Aorta (tissue), 5 donors: Measurements from ENCODE around the gene CUX1. TPM values are rescaled to one million over a fixed set of nuclear protein-coding genes. Genes with fewer than 3 reads are reported as not detected.

Experiments
- ATAC-seq: fragments of 200-7000 bp; cut with Tn5 transposase; one replicate; pipeline ENCODE4 v1.9.1; 2022; ENCODE audit warnings: moderate library complexity; ENCODE audit not compliant: low FRiP score
- DNase-seq, 2 donors: peaks; one replicate each; pipeline ENCODE4 v3.0.0-alpha.2; 2020
- H3K27ac ChIP-seq, 2 donors: one replicate each; pipeline ENCODE4 v1.5.1; 2013; ENCODE audit warnings: low read length in 2 of 2, mild to moderate bottlenecking in 2 of 2, moderate library complexity in 2 of 2, control low read depth in 1 of 2, inconsistent platforms in 1 of 2, low read depth in 1 of 2
- H3K27me3 ChIP-seq, 2 donors: one replicate each; pipeline ENCODE4 v1.6.1; 2013; ENCODE audit warnings: control low read depth in 1 of 2, low read length in 1 of 2, mild to moderate bottlenecking in 1 of 2, moderate library complexity in 1 of 2; ENCODE audit not compliant: insufficient read depth in 2 of 2, control insufficient read depth in 1 of 2
- H3K36me3 ChIP-seq, 2 donors: one replicate each; pipeline ENCODE4 v1.6.1; 2013; ENCODE audit warnings: control low read depth in 1 of 2, low read length in 1 of 2, mild to moderate bottlenecking in 1 of 2; ENCODE audit not compliant: insufficient read depth in 2 of 2, control insufficient read depth in 1 of 2
- H3K4me1 ChIP-seq, 2 donors: one replicate each; pipeline ENCODE4 v1.6.1; 2013; ENCODE audit warnings: low read length in 2 of 2, control low read depth in 1 of 2, mild to moderate bottlenecking in 1 of 2, moderate library complexity in 1 of 2; ENCODE audit not compliant: insufficient read depth in 2 of 2, control insufficient read depth in 1 of 2
- H3K4me3 ChIP-seq, 2 donors: one replicate each; pipeline ENCODE4 v1.5.1; 2013; ENCODE audit warnings: low read length in 2 of 2, control low read depth in 1 of 2, mild to moderate bottlenecking in 1 of 2
- H3K9me3 ChIP-seq: one replicate; pipeline ENCODE4 v1.6.1; 2013; ENCODE audit warnings: mild to moderate bottlenecking, low read length; ENCODE audit not compliant: control insufficient read depth
- WGBS, 2 donors: extraction: QIAGEN DNeasy Blood & Tissue Kit; methylation state at CpG; one replicate each; pipeline ENCODE4 v1.1.7; 2013; 5-methylcytosine and 5-hydroxymethylcytosine counted together
- intact Hi-C, 2 donors: fragments of 100-400 bp; cut with DNase I; formaldehyde crosslinking; loops; one replicate each; pipeline versions ENCODE4 v1.14.2 to v1.15.0; 2022
- polyA plus RNA-seq, 2 donors: library from polyadenylated mRNA; stranded (reverse); fragments of 200-250 nt; gene quantifications; one replicate each; pipeline ENCODE4 v1.2.3, GENCODE V29; 2013
- total RNA-seq, 2 donors: library from RNA; stranded (reverse); fragmentation: NEBNext Ultra II Directional; extraction: Animal tissue kit (Norgen Biotek cat#: 25700); gene quantifications; one replicate each; pipeline ENCODE4 v1.2.1, GENCODE V29; 2021
- donor health status: healthy with polysubstance abuse.
- donor health status: Bipolar disorder and iron deficiency.
- donor health status: DM: no; HTN: no; CAD: no.
- donor health status: DM: no; HTN: no; CAD: no.
- donor health status: DM: yes; HTN: yes; CAD: no.

Gene CUX1
- total and polyA plus RNA-seq, 4 donors, result 51.6 to 159 (median 94.1) TPM

DNA sequence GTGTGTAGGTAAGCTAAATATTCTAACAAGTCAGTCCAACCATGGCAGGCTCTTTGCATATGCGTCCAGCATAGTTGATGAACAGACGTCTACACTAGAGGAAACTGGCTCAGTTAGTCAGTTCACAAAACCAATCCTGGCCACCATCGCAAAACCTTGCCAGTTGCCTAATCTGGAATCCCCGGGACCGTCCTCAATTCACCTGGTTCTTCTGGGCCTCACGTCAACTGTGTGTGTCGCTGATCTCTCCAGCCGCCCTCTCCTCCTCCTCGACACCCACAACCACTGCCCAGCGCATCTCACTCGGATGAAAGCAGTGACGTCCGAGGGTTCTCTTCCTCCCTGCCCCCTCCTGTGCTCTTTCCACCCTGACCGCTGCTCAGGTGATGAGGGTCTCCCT, 251.4 kb downstream of the CUX1 start:
- ATAC-seq (no peak), DNase-seq (peak in 1 of 2 donors; percentile 54)
- Histone ChIP-seq H3K27ac (no peak overlapping the region), H3K4me3 (no peak overlapping the region), H3K27me3 (no peaks in the 10 kb centered on the region), H3K36me3 (peaks cover 1 to 3% of the 10 kb centered on the region in 2 donors), H3K9me3 (peaks cover 2% of the 10 kb centered on the region), H3K4me1 (peaks cover 0 to under 1% of the 10 kb centered on the region in 2 donors)
- WGBS, 2 donors, result 84 to 89% methylated on average over 14 of the region's 14 CpGs
- intact Hi-C loops, result no loop called here

DNA sequence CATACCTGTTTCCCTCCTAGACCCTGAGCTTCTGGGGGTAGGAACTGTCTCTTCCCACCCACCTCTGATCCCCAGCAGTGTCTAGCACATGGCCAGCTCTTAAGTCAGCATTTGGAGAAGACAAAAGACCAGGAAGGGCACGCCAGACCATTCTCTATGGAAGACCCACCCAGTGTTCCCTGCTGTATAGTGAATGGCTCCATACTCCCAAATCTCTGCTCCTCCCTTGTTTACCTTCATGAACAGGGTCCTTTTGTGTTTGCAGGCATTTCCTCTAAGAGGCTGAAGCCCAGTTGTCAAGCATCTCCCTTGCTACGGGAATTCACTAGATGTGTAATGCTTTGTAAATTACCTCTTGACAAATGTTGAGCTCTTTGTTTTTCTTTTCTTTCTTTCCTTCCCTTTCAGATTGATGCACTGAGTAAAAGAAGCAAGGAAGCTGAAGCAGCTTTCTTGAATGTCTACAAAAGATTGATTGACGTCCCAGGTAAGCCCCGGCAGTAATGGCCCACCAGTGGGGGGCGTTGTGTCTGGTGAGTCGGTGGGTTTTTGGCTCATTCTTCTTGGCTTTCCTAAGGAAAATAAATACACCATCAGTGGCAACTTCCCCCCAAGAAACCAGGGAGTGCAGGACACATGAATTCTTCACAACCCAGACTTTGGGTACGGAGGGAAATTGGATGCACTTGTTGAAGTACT, 252.7 kb downstream of the CUX1 start:
- Histone ChIP-seq H3K27me3 (no peaks in the 10 kb centered on the region), H3K4me3 (no peak overlapping the region), H3K4me1 (peaks cover 0 to 2% of the 10 kb centered on the region in 2 donors), H3K36me3 (peaks cover 1 to 3% of the 10 kb centered on the region in 2 donors), H3K27ac (no peak overlapping the region), H3K9me3 (peaks cover 2% of the 10 kb centered on the region)
- intact Hi-C loops, result no loop called here
- 83 to 86% methylated on average over 7 of the region's 7 CpGs for WGBS, 2 donors
- ATAC-seq, result no peak
- no peak for DNase-seq

DNA sequence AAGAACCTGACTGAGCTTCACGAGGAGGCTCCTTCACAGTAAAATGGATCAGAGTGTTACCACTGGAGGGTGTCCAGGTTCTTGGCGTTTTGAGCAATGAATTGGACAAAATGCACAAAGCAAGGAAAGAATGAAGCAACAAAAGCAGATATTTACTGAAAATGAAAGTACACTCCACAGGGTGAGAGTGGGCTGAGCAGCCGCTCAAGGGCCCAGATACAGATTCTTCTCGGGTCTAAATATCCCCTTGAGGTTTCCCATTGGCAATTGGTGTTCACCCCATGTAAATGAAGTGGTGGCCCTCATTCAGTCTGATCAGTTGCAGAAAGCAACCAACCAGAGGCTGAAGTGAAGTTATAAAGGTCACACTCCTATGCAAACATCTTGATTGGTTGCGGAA, 254.6 kb downstream of the CUX1 start:
- intact Hi-C loops, result no loop called here
- ATAC-seq, result no peak
- 94% methylated on average over 5 of the region's 5 CpGs for WGBS, 2 donors
- H3K4me3 ChIP-seq, result no peak overlapping the region
- H3K27me3 ChIP-seq, result no peaks in the 10 kb centered on the region
- DNase-seq, result peak in 1 of 2 donors; percentile 6
- H3K27ac ChIP-seq, result no peak overlapping the region
- H3K4me1 ChIP-seq, result peaks cover 0 to 2% of the 10 kb centered on the region in 2 donors
- peaks cover 1 to 3% of the 10 kb centered on the region in 2 donors for H3K36me3 ChIP-seq
- H3K9me3 ChIP-seq, result peaks cover 2% of the 10 kb centered on the region

DNA sequence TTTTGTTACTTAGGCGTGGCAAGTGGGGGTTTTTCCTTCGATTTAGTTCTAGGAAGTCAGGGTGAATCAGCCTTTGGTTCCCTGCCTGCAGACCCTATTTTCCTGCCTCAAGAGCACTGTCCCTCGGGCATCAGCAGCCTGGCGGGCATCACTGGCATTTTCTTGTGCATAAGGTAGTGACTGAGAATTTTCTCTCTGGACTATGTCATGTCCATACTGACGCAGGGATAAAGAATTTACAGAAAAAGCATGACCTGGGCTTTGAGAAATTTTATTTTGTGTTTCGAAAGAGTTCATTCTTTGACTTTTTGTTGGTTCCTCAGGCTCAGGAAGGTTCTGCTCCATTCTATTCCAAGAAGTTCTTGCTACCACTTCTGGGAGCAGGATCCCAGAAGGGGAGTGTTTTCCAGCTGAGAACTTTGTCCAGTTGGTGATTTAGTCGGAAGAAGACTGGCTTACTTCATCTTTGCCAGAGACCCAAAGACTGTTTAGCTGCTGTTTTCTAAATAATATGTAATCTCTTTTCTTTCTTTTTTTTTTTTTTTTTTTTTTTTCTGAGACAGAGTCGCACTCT, 255.3 kb downstream of the CUX1 start:
- Histone ChIP-seq H3K9me3 (peaks cover 2% of the 10 kb centered on the region), H3K36me3 (peaks cover 1 to 3% of the 10 kb centered on the region in 2 donors), H3K4me1 (peaks cover 0 to 2% of the 10 kb centered on the region in 2 donors), H3K4me3 (no peak overlapping the region), H3K27ac (no peak overlapping the region), H3K27me3 (no peaks in the 10 kb centered on the region)
- 72 to 74% methylated on average over 8 of the region's 8 CpGs for WGBS, 2 donors
- DNase-seq (peak in 1 of 2 donors; percentile 17), ATAC-seq (no peak)
- intact Hi-C loops, result no loop called here

DNA sequence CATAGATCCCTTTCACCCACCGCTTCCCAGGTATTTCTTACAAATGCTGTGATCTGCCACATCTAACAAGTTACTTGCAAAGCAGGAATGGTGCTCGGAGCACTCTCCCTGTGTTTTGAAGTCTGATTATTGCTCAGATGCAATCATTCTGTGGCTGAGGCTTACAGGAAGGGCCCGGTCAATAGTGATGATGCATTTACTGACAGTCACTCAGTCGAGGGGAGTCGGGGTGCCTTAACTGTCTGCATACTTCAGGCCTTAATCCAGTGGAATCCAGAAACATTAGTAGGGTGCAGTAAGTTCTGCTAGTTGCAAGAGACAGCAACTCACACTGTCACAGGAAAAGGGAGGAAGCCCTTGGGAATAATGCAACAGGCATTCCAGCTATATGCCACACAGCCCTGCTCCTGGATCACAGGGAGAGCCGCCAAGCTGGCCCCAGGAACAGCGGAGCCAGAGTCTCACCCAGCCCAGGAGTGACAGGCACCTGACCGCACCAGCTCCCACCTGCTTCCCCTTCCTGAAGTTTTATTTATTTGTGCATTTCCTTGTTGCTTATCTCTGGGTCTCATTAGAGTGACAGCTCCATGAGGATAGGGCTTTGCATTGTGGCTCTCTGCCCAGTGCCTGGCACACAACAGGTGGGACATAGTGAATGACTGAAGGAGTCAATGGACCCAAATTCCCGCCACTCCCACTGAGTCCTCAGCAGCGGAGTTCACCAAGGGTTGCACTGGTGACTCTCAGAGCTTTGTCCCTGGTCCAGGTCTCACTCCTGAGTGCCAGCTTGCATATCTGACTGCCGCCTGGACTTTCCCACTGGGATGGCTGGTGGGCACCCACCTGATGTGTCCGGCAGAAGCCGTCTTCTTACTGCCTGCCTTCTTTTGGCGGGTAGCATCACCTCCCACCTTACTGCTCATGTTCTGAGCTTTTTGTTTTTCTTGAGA, 256.8 kb downstream of the CUX1 start:
- Histone ChIP-seq H3K9me3 (peaks cover 2% of the 10 kb centered on the region), H3K4me3 (no peak overlapping the region), H3K36me3 (peaks cover 1 to 3% of the 10 kb centered on the region in 2 donors), H3K27me3 (no peaks in the 10 kb centered on the region), H3K27ac (no peak overlapping the region), H3K4me1 (peaks cover 0 to 2% of the 10 kb centered on the region in 2 donors)
- 90 to 93% methylated on average over 14 of the region's 14 CpGs for WGBS, 2 donors
- intact Hi-C loops, result no loop called here
- DNase-seq (no peak), ATAC-seq (no peak)

DNA sequence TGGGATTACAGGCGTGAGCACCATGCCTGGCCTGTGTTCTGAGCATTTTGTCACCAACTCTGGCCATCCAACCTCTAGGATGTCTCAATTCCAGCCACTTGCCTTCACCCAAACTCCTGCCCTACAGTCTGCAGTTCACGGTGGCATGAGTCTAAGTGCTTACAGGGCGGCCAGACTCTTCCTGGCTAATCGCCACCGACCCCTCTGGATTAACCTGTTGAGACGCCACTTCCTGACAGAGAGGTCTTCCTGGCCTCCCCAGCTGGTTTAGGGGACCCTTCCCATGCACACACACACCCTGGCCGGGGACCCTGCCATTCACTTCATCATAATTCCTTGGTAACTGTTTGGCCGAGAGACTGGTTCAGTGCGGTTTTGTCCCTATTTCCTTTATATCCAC, 257.7 kb downstream of the CUX1 start:
- Histone ChIP-seq H3K4me1 (peaks cover 0 to 2% of the 10 kb centered on the region in 2 donors), H3K4me3 (no peak overlapping the region), H3K36me3 (peaks cover 1 to 3% of the 10 kb centered on the region in 2 donors), H3K27ac (no peak overlapping the region), H3K9me3 (peaks cover 2% of the 10 kb centered on the region), H3K27me3 (no peaks in the 10 kb centered on the region)
- WGBS, 2 donors, result 92 to 94% methylated on average over 9 of the region's 9 CpGs
- DNase-seq (no peak), ATAC-seq (no peak)
- intact Hi-C loops, result no loop called here

DNA sequence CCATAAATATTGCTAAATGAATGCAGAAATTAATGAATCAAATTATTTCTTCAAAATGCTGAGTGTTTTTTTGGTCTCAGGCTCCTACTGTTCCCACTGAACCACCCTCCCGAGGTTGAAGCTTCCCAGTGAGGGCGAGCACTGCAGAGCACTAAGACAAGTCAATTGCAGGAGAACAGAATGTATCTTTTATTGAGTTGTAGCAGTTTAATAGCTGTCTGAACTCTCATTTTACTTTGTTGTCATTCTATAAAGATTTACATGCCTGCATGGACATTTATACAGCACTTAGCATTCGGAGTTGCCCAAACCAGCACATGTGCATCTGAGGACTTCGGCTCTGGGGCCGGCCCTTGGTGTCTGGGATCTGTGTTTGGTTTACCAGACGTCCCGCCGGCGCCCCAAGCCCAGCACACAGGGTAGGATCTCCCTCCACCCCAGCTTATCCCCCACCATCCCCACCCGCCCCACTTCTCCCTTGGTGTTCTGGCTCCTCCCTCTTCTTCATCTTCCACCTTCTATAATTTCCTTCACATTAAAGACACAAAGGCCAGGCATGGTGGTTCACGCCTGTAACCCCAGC, 258.2 kb downstream of the CUX1 start:
- 96 to 97% methylated on average over 11 of the region's 11 CpGs for WGBS, 2 donors
- intact Hi-C loops, result no loop called here
- ATAC-seq (no peak), DNase-seq (no peak)
- Histone ChIP-seq H3K4me1 (peaks cover 0 to 2% of the 10 kb centered on the region in 2 donors), H3K27ac (no peak overlapping the region), H3K9me3 (peaks cover 2% of the 10 kb centered on the region), H3K36me3 (peaks cover 1 to 3% of the 10 kb centered on the region in 2 donors), H3K4me3 (no peak overlapping the region), H3K27me3 (no peaks in the 10 kb centered on the region)

DNA sequence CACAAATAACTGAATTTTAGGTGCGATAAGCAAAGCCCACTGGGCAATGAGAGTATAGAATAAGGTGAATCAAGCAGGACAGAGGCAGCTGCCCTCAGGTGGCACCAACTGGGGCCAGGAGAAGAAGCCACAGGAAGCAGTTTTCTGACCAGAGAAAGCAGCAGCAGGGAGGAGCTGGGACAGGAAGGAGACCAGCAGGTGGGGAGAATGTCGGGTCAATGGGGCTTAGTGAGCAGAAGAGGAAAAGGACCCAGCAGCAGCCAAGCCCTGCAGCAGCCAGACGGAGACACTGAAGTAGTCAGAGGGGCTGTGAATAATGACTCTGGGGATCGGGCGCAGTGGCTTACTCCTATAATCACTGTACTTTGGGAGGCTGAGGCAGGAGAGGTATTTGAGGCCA, 259.7 kb downstream of the CUX1 start:
- H3K27ac ChIP-seq, result no peak overlapping the region
- no peaks in the 10 kb centered on the region for H3K9me3 ChIP-seq
- no peak for DNase-seq
- H3K36me3 ChIP-seq, result peaks cover under 1 to 2% of the 10 kb centered on the region in 2 donors
- intact Hi-C loops, result no loop called here
- ATAC-seq, result no peak
- H3K4me3 ChIP-seq, result no peak overlapping the region
- peaks cover 0 to 2% of the 10 kb centered on the region in 2 donors for H3K4me1 ChIP-seq
- WGBS, 2 donors, result 86 to 88% methylated on average over 5 of the region's 5 CpGs
- H3K27me3 ChIP-seq, result no peaks in the 10 kb centered on the region
